HG03039 (cell line): ENCODE data around the gene OLFM4.

Experiments
- ATAC-seq: cut with Tn5 transposase; IDR thresholded peaks from one replicate; pipeline ENCODE4 v1.9.1; 2021; ENCODE audit warnings: mild to moderate bottlenecking, moderate library complexity; ENCODE audit not compliant: unreplicated experiment

Gene OLFM4, protein sequence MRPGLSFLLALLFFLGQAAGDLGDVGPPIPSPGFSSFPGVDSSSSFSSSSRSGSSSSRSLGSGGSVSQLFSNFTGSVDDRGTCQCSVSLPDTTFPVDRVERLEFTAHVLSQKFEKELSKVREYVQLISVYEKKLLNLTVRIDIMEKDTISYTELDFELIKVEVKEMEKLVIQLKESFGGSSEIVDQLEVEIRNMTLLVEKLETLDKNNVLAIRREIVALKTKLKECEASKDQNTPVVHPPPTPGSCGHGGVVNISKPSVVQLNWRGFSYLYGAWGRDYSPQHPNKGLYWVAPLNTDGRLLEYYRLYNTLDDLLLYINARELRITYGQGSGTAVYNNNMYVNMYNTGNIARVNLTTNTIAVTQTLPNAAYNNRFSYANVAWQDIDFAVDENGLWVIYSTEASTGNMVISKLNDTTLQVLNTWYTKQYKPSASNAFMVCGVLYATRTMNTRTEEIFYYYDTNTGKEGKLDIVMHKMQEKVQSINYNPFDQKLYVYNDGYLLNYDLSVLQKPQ

DNA sequence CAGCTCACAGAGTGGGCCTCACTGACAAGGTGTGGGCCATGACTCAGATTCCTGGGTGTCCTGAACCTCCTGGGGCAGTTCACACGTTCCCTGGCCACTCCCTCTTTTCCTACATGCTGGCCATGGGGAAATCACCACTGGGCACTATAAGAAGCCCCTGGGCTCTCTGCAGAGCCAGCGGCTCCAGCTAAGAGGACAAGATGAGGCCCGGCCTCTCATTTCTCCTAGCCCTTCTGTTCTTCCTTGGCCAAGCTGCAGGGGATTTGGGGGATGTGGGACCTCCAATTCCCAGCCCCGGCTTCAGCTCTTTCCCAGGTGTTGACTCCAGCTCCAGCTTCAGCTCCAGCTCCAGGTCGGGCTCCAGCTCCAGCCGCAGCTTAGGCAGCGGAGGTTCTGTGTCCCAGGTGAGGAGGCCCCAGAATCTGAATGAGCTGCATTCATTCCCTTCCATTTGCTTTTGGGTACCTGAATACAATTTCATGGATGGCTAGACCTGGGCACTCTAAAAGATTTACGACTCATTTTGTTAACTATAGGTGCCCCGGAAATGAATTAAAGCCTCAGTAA, at the start of gene OLFM4:
OLFM4 (plus strand) TSS at position 177 of the 567 bp plus-strand sequence; CDS start at position 201, 24 bp downstream.
- ATAC-seq, result no peak

DNA sequence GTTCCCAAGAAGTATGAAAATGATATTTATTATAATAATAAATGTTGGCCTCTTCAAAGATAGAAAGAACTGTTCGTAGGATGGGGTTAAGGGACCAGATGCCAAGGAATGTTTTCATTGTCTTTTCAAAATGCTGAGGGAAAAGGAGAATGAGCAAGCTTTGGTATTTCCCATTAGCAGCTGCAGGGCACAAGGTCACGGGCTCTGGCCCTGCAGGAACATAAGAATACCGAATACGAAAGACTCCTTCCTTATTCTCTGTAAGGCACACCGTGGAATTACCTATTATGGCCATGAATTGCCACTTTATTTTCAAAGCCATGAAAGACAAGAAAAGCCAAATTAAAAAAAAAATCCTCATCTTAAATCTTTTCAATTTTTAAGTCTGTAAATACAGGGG, 49.6 kb upstream of the OLFM4 start:
- ATAC-seq, result no peak

DNA sequence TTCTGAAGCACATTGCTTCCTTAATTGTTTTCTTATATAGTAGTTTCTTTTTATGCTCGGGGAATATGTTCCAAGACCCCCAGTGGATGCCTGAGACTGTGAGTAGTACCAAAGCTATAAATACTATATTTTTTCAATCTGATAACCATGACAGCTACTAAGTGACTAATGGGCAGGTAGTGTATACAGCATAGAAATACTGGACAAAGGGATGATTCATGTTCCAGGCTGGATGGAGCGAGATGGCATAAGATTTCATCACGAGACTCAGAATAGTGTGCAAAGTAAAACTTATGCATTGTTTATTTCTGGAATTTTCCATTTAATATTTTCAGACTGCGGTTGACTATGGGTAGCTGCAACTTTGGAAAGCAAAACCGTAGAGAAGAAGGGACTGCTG, 47.9 kb upstream of the OLFM4 start:
- no peak for ATAC-seq

DNA sequence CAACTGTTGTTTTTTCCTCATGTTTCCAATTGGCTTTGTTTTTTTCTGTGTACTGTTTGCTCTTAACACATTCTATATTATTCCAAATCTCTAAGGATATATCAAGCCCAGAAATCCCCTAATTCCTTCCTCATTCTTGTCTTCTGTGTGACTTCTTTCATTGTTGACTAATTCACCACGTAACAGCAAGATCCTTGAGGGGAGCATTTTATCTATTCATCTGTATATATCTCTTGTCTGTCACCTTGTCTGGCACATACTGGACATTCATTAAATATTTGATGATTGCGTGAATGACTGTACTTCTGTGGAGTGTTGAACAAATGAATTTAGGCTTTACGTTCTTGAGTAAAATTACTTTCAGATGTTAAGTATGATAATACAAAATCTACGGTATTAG, 44.8 kb upstream of the OLFM4 start:
- no peak for ATAC-seq

DNA sequence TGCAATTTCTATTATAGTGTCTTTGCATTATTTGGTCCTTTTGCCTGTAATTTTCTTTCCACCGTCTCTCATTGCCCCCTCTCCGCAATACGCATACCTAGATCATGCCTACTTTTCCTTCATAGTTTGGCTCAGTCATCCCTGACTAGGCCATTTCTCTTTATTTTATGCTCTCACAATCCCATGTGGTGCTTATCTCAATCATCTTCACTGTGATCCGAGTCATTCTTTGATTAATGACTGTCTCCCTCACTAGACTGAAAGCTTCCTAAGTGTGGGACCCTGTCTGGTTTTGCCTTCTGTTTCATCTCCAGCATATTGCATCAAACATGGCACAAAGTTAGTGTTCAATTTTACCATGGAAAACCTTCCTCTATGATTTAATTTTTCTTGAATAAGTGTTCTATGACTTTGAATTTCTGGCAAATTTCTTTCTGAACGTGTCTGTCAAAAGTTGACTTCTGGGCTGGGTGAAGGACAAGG, 43.7 kb upstream of the OLFM4 start:
- ATAC-seq, result no peak

DNA sequence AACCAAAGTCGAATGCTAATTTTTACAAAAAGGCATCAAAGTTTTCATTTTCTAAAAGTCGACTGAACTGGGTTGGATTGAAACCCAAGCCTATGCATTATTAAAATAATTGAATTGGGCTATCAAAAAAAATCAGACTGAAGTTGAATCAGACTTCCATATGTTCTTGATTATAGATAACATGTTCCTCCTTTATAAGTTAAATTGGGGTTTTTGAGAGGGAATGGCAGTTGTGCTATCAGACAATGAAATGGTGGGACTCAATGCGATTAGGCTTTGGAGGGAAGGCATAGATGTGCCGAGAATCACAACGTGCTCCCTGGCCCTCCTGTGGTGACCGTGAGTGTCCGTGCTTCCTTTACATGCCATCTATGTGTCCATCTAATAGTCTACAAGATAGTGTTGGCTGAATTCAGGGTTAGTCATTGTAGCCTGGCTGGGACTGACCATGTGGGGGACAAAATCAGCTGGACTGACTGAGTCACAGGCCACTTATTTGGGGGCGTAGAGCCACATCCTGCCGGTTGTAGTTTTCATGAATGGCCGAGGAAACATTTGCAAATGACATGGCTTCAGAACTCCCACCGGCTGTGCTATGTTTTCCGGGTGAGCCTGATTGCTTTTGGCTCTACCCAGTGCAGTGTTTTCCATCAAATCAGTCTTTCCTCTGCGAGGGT, 37.1 kb upstream of the OLFM4 start:
- ATAC-seq, result no peak

DNA sequence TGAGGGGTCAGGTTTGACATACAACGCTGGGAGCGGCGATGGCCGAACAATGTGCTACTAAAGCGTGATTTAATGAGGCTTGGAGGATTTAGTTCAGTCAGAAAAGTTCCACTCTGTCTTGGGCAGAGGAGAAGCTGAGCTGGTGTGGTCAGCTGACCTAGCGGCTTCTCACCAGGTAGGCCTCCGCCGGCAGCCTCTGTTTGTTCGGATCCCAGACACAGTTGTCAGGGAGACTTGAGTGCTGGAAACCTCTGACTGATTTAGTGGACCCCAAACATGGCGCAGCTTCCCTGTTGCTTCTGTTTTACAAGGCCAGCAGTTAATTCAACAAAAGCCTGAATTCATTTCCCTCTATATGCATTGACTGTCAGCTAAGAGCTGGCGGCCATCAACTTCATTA, 36.5 kb upstream of the OLFM4 start:
- no peak for ATAC-seq

DNA sequence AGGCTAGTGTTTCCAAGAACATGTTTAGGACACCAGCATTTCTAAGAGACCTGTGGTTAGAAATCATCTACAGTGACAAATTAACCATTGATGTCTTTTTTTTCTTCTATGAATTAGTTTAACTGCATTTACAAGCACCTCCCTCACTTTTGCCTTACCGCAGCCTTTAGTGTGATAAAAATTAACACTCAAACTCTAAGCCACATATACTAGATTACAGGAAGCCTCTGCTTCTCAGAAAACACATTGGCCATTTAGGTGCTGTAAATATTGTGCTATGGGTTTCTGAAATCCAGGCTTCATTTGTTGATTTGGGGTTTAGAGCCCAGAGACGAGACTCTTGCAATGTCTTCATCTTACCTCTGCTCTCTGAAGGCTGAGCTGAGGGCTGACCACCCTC, 34.6 kb upstream of the OLFM4 start:
- no peak for ATAC-seq

DNA sequence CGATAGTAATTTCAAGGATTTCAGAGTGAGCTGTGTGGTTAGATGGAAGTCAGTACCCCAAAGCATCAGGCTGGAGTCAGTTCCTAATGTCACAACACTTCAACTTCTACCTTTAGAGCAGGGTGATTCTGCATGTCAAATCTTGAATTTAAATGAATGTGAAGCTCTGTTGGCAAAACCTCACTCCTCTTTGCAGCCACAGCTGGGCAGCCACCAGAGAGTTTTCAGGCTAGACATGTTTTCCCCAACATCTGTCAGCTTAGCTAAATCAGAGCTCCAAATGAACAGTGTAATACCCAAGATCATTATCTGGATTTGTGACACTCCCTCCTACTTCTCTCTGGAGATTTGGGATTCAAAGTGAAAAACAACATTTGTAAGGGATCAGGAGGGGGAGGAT, 33.7 kb upstream of the OLFM4 start:
- ATAC-seq, result no peak

DNA sequence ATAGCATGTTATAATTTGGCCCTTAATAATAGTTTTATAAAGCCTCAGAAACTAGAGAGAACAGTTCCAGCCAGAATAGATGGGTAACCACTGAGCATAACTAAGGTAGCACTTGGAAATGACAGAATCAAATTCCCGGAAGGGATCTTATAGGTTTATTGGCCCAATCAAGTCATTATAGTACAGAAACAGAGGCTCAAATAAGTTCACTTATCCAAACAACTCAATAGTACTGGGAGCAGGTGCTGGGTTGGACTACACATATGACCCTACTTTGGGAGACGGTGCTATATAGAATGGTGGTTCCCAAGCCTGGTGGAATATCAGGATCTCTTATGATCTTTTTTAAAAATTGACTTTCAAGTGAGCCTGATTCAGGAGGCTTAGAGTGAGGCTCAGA, 32.7 kb upstream of the OLFM4 start:
- ATAC-seq, result no peak

DNA sequence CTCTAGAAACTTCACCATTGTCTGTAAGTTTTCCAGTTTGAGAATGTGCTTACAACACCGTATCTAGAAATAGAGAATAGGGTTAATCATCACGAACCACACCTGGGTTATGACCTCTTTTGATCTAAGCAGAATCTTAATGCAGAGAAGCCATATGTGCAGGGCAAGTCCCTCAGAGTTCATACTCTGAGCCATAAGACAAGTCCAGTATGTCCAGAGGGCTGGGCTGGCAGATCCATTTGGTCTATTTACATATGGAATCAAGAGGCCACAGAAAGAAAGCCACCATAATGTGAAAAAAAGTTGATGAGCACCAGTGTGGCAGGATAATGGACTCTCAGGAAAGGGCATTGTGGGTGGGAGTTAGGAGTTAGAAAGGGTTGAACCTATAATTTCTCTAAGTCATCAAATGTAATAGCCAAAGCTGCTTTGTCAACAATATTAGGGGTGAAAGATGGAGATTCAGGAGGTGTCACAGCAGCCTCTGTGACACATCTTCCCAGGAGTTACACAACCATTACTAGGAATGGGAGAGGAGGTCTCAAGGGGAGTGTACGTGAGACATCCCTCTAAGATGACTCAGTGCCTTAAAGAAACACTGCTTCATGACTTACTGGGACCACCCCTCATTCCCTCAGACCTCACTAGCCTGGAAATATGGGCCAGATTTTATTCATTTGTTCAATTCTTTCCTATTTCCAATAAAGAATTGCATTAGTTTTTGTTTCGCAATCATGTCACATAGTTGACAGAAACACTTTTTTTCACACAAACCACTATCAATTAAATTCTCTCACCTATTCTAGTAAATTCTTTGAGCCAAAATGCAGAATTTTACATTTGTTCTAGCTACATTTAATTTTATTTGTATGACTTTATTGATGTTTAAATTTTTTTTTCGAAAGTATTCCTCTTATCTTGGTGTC, 30.4 kb upstream of the OLFM4 start:
- ATAC-seq, result no peak

DNA sequence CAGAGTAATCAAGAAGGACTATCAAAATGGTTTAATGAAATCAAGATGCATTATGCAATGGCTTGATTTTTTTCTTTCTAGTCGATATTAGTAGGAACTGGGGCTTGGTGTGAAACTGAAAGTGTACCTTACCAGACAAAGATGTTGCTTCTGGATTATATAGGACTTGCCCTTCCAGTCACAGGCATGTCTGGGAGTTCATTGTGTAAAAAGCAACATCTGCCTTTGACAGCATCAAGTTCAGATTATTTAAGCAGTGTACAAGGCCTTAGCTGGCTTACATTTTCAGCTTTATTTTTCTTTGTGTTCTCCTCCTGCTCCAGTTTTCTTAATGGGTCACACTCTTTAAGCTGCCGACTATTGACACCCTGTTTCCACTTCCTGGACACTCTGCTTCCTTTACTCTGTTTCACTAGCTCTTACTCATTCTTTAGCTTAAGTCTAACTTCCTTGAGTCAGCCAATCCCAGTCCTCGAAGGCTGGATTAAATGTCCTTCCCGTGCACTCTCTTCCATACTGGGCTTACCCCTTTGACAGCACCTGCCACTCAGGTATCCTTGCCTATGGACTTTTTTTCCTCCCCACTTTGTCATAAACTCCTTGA, 29.4 kb upstream of the OLFM4 start:
- ATAC-seq, result no peak

DNA sequence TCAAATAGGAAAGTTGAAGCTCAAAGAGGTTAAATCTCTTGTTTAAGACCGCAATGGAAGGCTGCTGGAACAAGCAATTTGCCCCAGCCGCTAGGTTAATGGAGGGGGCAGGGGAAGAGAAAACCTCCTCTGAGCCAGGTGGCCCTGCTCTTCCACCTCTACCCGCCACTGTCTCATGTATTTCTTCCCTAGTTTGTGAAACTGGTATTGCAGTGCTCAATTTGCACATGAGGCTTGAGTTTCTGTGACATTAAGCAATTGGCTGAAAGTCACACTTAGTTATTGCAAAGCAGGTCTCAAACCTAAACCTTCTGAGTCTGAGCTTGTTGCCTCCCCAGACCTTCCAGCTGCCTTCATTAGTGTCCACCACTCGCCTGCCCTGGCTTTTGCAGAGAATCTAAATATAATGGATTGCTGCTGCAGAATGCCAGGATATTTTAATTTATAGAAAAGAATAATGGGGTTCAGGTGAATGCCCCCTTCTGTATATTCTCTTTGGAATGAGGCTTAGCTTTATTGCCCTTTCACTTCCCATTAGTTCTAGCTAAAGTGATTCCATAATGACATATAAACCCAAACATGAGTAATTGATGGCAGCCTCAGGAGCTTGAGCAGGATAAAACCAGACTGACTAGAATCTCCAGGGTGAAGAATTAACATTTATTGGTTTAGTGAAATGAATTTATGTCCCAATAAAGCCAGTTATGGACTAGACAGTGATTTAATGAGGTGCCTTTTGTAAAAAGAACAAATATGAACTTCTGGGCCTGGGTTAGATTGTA, 27.0 kb upstream of the OLFM4 start:
- no peak for ATAC-seq

DNA sequence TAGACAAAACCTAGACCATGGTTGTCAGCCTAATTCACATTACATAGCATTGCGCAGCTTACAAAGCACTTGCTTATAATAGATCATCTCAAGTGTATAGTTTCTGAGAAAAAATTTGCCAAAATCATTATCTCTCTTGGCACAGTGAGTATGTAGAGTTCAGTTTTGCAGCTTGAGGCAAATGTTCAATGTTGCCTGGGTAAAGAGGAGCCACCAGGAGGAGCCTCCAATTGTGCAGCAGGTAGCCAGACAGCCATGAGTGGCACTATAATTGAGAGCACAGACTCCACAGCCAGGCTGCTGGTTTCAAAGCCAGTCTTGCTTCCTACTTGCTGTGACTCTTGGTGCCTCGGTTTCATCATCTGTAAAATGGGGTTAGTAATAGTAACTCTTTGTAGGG, 24.0 kb upstream of the OLFM4 start:
- ATAC-seq, result no peak

DNA sequence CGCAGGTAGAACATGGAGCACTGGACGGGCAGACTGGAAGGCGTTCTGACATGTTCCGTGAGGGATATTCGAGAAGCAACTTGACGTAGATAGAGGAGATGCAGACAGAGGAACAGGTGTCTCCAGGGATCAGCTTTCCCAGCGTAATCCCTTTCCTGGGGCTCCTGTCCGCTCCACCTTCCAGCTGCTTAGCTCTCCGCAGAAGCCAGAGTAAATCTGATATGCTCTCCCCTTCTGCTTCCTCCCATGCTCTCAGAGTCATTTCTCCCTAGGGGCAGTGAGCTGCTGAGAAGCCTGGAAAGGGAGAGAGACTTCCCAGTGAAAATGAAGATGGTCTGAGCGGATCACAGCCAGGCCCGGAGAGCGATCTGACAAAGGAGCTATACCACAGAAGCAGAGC, 23.0 kb upstream of the OLFM4 start:
- no peak for ATAC-seq

DNA sequence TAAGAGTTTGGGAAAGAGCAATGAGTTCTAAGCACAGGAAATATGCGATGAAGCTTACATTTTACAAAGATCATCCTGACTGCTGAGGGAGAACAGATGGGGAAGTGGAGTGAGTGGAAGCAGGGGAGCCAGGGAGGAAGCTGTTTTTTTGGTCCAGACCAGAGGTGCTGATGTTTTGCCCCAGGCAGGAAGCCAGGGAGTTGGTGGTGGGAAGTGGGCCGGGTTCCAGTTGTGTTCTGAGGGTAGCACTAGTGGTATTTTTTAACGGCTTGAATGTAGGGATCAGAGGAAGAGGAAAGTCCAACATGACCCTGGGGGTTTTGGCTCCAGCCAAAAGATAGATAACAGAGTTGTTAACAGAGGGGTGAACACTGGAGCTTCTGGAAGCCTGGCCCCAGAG, 20.7 kb upstream of the OLFM4 start:
- no peak for ATAC-seq

DNA sequence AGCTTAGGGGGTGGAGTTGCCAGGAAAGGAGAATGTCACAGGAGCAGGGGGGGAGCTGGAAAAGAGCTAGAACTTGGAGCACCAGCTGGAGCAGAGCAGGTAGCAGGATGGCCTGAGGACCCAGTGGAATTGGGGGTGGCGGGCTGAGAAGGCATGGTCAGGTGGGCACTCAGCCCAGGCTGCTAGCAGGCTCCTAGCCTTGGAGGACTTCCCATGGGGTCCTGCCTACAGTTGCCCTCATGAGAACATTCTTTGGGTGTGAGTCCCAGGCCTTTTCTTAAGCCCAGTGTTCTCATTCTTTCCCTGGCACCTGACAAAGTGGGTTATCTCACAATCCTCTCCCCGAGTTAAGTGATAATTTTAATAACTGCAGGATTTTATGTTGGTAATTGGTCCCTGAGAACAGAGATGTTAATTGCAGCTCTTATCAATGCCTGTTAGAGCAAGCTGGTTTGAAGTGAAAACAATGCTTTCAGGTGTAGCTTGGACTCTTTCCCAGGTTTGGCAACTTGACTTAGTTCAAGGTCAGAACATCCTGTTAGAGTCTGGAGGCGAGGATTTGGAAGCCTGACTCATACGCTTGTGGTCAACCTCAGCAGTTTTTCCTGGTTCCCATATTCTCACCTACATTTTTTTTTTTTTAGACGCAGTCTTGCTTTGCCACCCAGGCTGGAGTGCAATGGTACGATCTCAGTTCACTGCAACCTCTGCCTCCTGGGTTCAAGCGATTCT, 18.1 kb upstream of the OLFM4 start:
- ATAC-seq, result no peak

DNA sequence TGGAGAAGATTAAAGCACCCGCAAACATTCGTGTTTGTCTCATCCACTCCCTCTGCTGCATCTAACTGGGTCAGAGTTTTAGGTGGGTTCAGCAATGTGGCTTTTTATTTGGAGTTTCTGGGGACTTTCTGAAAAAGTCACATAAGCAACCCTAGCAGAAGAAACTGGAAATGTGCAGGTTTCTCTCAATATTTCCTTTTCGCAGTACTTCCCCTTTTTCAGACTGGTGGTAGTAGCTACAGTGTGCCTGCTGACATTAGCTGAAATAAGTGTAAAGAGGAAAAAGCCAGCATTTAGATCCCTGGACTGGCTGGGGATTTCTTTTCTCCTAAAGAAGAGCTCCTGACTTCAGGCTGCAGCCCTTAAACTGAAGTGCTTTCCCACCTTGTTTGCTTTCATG, 15.9 kb upstream of the OLFM4 start:
- ATAC-seq, result no peak

DNA sequence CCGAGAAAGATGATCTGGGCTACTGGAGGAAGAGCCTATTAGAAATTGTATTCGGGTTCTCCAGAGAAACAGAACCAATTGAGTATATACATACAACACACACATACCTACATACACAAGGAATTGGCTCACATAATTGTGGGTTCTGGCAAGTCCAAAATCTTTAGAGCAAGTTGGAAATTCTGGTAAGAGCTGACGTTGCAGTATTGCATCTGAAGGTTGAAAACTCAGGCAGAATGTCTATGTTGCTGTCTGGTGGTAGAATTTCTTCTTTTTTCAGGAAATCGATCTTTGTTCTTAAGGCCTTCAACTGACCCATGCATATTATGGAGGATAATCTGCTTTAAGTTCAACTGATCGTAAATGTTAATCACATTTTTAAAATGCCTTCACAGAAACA, 15.5 kb upstream of the OLFM4 start:
- ATAC-seq, result no peak
